A375 (cell line): ENCODE data around the gene NRARP. TPM values are rescaled to one million over a fixed set of nuclear protein-coding genes. Genes with fewer than 3 reads are reported as not detected.

Experiments
- total RNA-seq: library from RNA; depleted of rRNA; stranded (reverse); fragments of >200 nt; shearing (Covaris generic); gene quantifications from 2 replicates; pipeline ENCODE4 v1.2.3, GENCODE V29; 2014; rRNA removed

The NRARP gene, protein sequence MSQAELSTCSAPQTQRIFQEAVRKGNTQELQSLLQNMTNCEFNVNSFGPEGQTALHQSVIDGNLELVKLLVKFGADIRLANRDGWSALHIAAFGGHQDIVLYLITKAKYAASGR
- 0.11 TPM in 1 of 2 replicates, not detected in the other for total RNA-seq

DNA sequence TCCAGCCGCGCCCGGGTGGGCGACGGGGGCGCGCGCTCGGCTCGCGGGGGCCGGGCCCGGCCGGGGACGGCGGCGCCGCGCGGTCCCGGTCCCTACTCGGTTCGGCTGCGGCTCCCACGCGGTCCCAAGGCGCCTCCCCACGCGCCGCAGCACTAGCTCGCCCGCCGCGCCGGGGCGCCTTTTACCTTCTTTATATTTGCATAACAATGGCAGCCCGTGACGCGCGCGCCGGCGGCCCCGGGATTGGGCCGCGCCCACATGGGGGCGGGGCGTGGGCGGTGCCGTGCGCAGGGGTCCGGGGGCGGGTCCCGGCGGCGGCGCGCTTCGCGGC is at the start of gene NRARP:
Gene NRARP, minus strand, starts transcription at position 154 of the 331 bp plus-strand sequence. CDS start 343 bp downstream, outside the sequence.

DNA sequence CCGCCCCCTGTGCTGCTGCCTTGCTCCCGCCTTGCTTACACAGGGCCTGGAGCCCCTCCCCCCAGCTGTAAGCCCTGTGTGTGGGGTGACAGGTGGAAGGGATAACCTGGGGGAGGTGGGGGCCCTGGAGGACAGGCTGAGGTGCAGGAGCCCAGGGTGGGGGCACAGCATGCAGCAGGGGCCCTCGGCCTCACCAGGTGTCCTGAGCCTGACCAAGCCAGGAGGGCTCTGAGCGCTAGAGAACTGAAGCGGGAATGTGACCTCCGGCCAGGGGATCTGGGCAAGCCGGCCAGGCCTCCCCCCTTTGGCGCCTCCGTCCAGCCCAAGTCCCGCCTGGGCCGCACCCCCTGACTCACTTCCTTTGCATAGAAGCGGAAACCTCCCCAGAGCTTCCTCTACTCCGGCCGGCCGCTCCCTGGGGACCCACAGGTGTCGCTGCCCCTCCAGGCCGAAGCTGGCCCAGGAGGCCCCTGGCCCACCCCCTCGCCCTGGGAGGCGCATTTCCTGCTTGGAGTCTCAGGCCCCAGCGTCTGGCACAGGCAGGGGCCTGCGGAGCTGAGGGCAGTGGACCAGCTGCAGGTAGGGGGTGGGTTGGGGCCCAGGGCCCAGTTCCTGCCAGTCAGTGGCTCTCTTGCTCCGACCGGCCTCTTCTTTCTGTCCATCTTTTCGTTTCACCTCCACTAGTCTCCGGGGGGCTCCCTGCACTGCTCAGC is 24.6 kb downstream of the NRARP start, which contains the start of gene TOR4A:
Gene TOR4A, plus strand, starts transcription at position 398 of the 713 bp plus-strand sequence. CDS start 964 bp downstream, outside the sequence.

DNA sequence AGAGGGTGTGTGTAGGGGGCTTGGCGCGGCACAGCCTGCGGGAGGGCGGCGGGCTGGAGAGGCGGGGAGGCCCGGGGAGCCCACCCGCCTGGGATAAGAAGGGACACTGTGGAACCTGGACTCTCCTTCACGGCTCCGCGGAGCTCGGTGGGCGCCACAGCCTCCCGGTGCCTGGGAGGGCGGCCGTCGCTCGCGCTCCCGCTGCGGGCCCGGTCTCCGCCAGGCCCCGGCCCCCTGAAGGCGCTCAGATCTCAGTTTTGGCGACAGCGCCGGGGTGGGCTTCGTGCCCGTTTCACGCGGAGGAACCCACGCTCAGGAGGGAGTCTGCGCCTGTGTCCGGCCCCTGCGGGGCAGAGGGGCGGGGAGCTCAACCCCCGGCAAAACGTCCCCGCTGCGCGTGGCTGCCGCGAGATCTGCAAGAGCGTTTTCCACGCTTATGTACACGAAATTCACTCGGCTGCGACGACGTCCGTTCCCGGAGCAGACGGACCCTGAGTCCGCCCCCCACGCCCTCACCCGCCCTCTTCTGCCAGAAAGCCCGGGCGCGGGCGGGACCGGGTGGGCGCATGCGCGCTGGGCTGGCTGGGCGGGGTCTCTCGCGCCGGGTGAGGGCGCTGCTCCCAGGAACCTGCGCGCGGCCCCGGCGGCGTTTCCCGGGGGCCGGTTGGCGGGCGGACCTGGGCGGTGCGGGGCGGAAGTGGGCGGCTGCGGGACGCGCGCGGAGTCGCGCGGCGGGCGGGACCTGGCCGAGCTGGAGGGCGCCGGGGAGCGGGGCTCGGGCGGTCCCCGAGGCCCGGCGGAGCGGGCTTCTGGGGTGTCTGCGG is 47.2 kb downstream of the NRARP start, which contains the start of gene NELFB:
Gene NELFB, plus strand, starts transcription at position 704 of the 824 bp plus-strand sequence.

DNA sequence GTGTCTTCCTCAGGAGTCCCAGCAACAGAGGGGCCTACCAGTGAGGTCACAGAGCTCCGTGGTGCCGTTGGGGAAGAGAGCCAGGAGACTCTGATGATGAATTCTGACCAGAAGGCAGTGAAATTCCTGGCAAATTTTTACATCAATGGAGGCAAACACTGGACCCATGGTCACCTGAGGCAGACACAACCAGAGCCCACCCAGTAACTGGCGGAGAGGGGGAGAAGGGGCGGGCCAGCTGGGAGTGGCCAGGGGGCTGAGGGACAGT is 50.9 kb downstream of the NRARP start, which contains the start of gene STPG3:
Gene STPG3, plus strand, starts transcription at position 93 of the 268 bp plus-strand sequence. Its CDS starts 1 bp downstream, at position 94.

Other genes starting within 250 kb of the NRARP start
- gene ENTPD2, start 248.2 kb downstream of the NRARP start, total RNA-seq: not detected in 2 replicates
- gene SAPCD2, start 231.7 kb downstream of the NRARP start, total RNA-seq: 26.8 and 28.7 TPM in 2 replicates
- gene UAP1L1, start 224.8 kb downstream of the NRARP start, total RNA-seq: 4.7 and 4.8 TPM in 2 replicates
- gene MAN1B1, start 215.3 kb downstream of the NRARP start, total RNA-seq: 56.8 and 72.2 TPM in 2 replicates
- gene DPP7, start 187.5 kb downstream of the NRARP start, total RNA-seq: 111 and 150 TPM in 2 replicates
- not detected in 2 replicates for gene GRIN1, start 163.1 kb downstream of the NRARP start, total RNA-seq
- not detected in 2 replicates for gene LRRC26, start 132.2 kb downstream of the NRARP start, total RNA-seq
- gene TMEM210, start 130.2 kb downstream of the NRARP start, total RNA-seq: not detected in 2 replicates
- gene ANAPC2, start 113.7 kb downstream of the NRARP start, total RNA-seq: 26.1 and 32.6 TPM in 2 replicates
- 111 and 115 TPM in 2 replicates for gene SSNA1, start 113.6 kb downstream of the NRARP start, total RNA-seq
- gene TPRN, start 101.5 kb downstream of the NRARP start, total RNA-seq: 14.6 and 16.1 TPM in 2 replicates
- gene TMEM203, start 96.6 kb downstream of the NRARP start, total RNA-seq: 39.9 and 43.5 TPM in 2 replicates
- 19.3 and 30.1 TPM in 2 replicates for gene NDOR1, start 96.6 kb downstream of the NRARP start, total RNA-seq
- gene RNF208, start 80.0 kb downstream of the NRARP start, total RNA-seq: 0.61 and 1.5 TPM in 2 replicates
- 0.29 and 0.98 TPM in 2 replicates for gene CYSRT1, start 77.1 kb downstream of the NRARP start, total RNA-seq
- 0.05 and 0.94 TPM in 2 replicates for gene RNF224, start 74.8 kb downstream of the NRARP start, total RNA-seq
- not detected in 2 replicates for gene SLC34A3, start 71.4 kb downstream of the NRARP start, total RNA-seq
- gene TUBB4B, start 61.0 kb downstream of the NRARP start, total RNA-seq: 287 and 331 TPM in 2 replicates
- gene STPG3, start 51.0 kb downstream of the NRARP start, total RNA-seq: not detected in 2 replicates
- 51.1 and 51.2 TPM in 2 replicates for gene NELFB, start 46.9 kb downstream of the NRARP start, total RNA-seq
- gene TOR4A, start 24.5 kb downstream of the NRARP start, total RNA-seq: 6.9 and 8.7 TPM in 2 replicates
- 3.9 and 4.8 TPM in 2 replicates for gene EXD3, start 120.9 kb upstream of the NRARP start, total RNA-seq
- 0.56 and 1.2 TPM in 2 replicates for gene NOXA1, start 121.1 kb upstream of the NRARP start, total RNA-seq
- gene ENTPD8, start 139.1 kb upstream of the NRARP start, total RNA-seq: 0.21 TPM in 1 of 2 replicates, not detected in the other
- 34.7 and 38.6 TPM in 2 replicates for gene NSMF, start 157.1 kb upstream of the NRARP start, total RNA-seq
- 1.3 and 1.8 TPM in 2 replicates for gene PNPLA7, start 248.1 kb upstream of the NRARP start, total RNA-seq
- 132 and 161 TPM in 2 replicates for gene MRPL41, start 249.6 kb upstream of the NRARP start, total RNA-seq